A549 (cell line): ENCODE data around the gene STRA8. TPM values are rescaled to one million over a fixed set of nuclear protein-coding genes. Genes with fewer than 3 reads are reported as not detected.

Source experiments
- ATAC-seq, 2 experiments: fragments of 200-7000 bp in 1 of 2; fragments of >200 bp in 1 of 2; cut with Nextera tagmentation in 1 of 2; cut with Tn5 transposase in 1 of 2; 3 replicates each; pipeline versions ENCODE4 v1.8.0 to v1.9.1; 2018 to 2020; ENCODE audit warnings: mild to moderate bottlenecking in 1 of 2, moderate library complexity in 1 of 2
- CTCF ChIA-PET: fragments of 300-600 bp; sonication (Branson Sonifier 250); formaldehyde crosslinking; extraction: SDS; loops from one replicate; lab custom pipeline; 2021; ENCODE audit warnings: antibody characterized with exemption, inconsistent platforms; lab: Yijun Ruan, JAX
- POLR2A ChIA-PET: fragments of 350-600 bp; formaldehyde crosslinking; extraction: SDS; loops from one replicate; lab custom pipeline; 2021; ENCODE audit warnings: antibody characterized with exemption, inconsistent platforms; lab: Yijun Ruan, JAX
- DNase-seq, 2 experiments: peaks; one replicate each; pipeline versions ENCODE4 v3.0.0 to v3.0.0-alpha.2; 2011 to 2016; ENCODE audit warnings: low read depth in 1 of 2, low spot score in 1 of 2
- FAIRE-seq: peaks from 2 replicates; lab custom pipeline; 2011; peaks lifted over from hg19 to GRCh38; lab: Jason Lieb, UNC
- H3K27ac ChIP-seq, 2 experiments: fragments of >200 bp; sonication (Bioruptor Twin); formaldehyde crosslinking; 3 replicates each; pipeline ENCODE4 v1.5.1; 2016 to 2017
- H3K4me1 ChIP-seq: fragments of >200 bp; sonication (Bioruptor Twin); formaldehyde crosslinking; 3 replicates; pipeline ENCODE4 v1.6.1; 2016
- H3K4me2 ChIP-seq: fragments of >200 bp; sonication (Bioruptor Twin); formaldehyde crosslinking; 3 replicates; pipeline ENCODE4 v1.6.1; 2016
- H3K4me3 ChIP-seq: fragments of >200 bp; sonication (Bioruptor Twin); formaldehyde crosslinking; 3 replicates; pipeline ENCODE4 v1.5.1; 2016
- H3K9me3 ChIP-seq: fragments of >200 bp; sonication (Bioruptor Twin); formaldehyde crosslinking; 3 replicates; pipeline ENCODE4 v1.6.1; 2016
- BCL3 ChIP-seq: fragments of >200 bp; sonication (Bioruptor Twin); formaldehyde crosslinking; IDR thresholded peaks from 3 replicates; pipeline ENCODE4 v1.6.1; 2016
- BHLHE40 ChIP-seq: IDR thresholded peaks from 2 replicates; pipeline ENCODE4 v1.6.1; 2012; ENCODE audit warnings: low read depth, low read length, inconsistent platforms
- CHD2 ChIP-seq: fragments of 150-350 bp; IDR thresholded peaks from 2 replicates; pipeline ENCODE4 v1.6.1; 2014; ENCODE audit warnings: low read length; ENCODE audit not compliant: partially characterized antibody
- CHD4 ChIP-seq: fragments of 200-600 bp; sonication (generic); IDR thresholded peaks from 2 replicates; pipeline ENCODE4 v1.6.1; 2016; ENCODE audit warnings: antibody characterized with exemption, mild to moderate bottlenecking, borderline replicate concordance
- CTCF ChIP-seq: fragments of >200 bp; sonication (Bioruptor Twin); formaldehyde crosslinking; IDR thresholded peaks from 3 replicates; pipeline ENCODE4 v1.5.1; 2016
- FOSL2 ChIP-seq, 2 experiments: fragments of 450-650 bp in 1 of 2; fragments of >200 bp in 1 of 2; sonication (Bioruptor Twin) in 1 of 2; formaldehyde crosslinking; IDR thresholded peaks; 2 replicates each; pipeline versions ENCODE4 v1.5.0 to v1.6.1; 2016 to 2020; ENCODE audit warnings: mild to moderate bottlenecking in 1 of 2, moderate library complexity in 1 of 2
- GATA3 ChIP-seq: IDR thresholded peaks from 2 replicates; pipeline ENCODE4 v1.6.1; 2012; ENCODE audit warnings: borderline replicate concordance
- HDAC2 ChIP-seq: fragments of 200-600 bp; sonication (generic); IDR thresholded peaks from 2 replicates; pipeline ENCODE4 v1.6.1; 2016
- HES2 ChIP-seq: fragments of >200 bp; sonication (Bioruptor Twin); formaldehyde crosslinking; IDR thresholded peaks from 2 replicates; pipeline ENCODE4 v1.6.1; 2016
- HEYL ChIP-seq: fragments of 250-450 bp; sonication (Bioruptor Pico); IDR thresholded peaks from 2 replicates; pipeline ENCODE4 v1.8.0; 2021; ENCODE audit warnings: mild to moderate bottlenecking, moderate library complexity
- HOXA7 ChIP-seq: fragments of 250-450 bp; sonication (Bioruptor Pico); IDR thresholded peaks from 2 replicates; pipeline ENCODE4 v1.5.0; 2020; ENCODE audit warnings: mild to moderate bottlenecking, moderate library complexity
- HOXB5 ChIP-seq: fragments of 250-450 bp; sonication (Bioruptor Pico); IDR thresholded peaks from 2 replicates; pipeline ENCODE4 v1.5.0; 2020; ENCODE audit warnings: mild to moderate bottlenecking, moderate library complexity
- JUNB ChIP-seq: fragments of >200 bp; sonication (Bioruptor Twin); formaldehyde crosslinking; IDR thresholded peaks from 2 replicates; pipeline ENCODE4 v1.6.1; 2016
- KDM5A ChIP-seq: fragments of 200-600 bp; sonication (generic); IDR thresholded peaks from 2 replicates; pipeline ENCODE4 v1.6.1; 2016; ENCODE audit warnings: antibody characterized with exemption, mild to moderate bottlenecking
- NFE2L2 ChIP-seq: fragments of 150-350 bp; conservative IDR thresholded peaks from 2 replicates; pipeline ENCODE4 v1.6.1; 2014; ENCODE audit warnings: low read length
- PHF8 ChIP-seq: fragments of 200-600 bp; sonication (generic); IDR thresholded peaks from 2 replicates; pipeline ENCODE4 v1.6.1; 2016; ENCODE audit warnings: low read depth, mild to moderate bottlenecking, antibody characterized with exemption, moderate library complexity, borderline replicate concordance
- POLR2AphosphoS2 ChIP-seq: conservative IDR thresholded peaks from 2 replicates; pipeline ENCODE4 v1.6.1; 2012; ENCODE audit warnings: low read length, improper control_type of control experiment, inconsistent platforms
- REST ChIP-seq: fragments of 200-600 bp; sonication (generic); IDR thresholded peaks from 2 replicates; pipeline ENCODE4 v1.6.1; 2016; ENCODE audit warnings: antibody characterized with exemption, mild to moderate bottlenecking, moderate library complexity
- RFX5 ChIP-seq: fragments of 450-650 bp; IDR thresholded peaks from 2 replicates; pipeline ENCODE4 v1.7.1; 2014; ENCODE audit warnings: antibody characterized with exemption, mild to moderate bottlenecking, moderate library complexity
- RNF2 ChIP-seq: fragments of 200-600 bp; sonication (generic); IDR thresholded peaks from 2 replicates; pipeline ENCODE4 v1.6.1; 2016; ENCODE audit warnings: low read depth, mild to moderate bottlenecking, antibody characterized with exemption, moderate library complexity, borderline replicate concordance
- SMC3 ChIP-seq: fragments of >200 bp; sonication (Bioruptor Twin); formaldehyde crosslinking; IDR thresholded peaks from 3 replicates; pipeline ENCODE4 v1.6.1; 2018; ENCODE audit warnings: inconsistent platforms
- ZNF302 ChIP-seq: fragments of 250-450 bp; sonication (Bioruptor Pico); IDR thresholded peaks from 2 replicates; pipeline ENCODE4 v1.9.0; 2021; ENCODE audit warnings: inconsistent platforms, mild to moderate bottlenecking, moderate library complexity
- ZSCAN20 ChIP-seq: fragments of 250-450 bp; sonication (Bioruptor Pico); IDR thresholded peaks from 2 replicates; pipeline ENCODE4 v1.8.0; 2022; ENCODE audit warnings: mild to moderate bottlenecking, moderate library complexity
- WGBS: methylation state at CpG from one replicate; pipeline ENCODE4 v1.1.6; 2017; ENCODE audit errors: missing lambda C conversion rate; 5-methylcytosine and 5-hydroxymethylcytosine counted together
- polyA plus RNA-seq, 4 experiments: library from polyadenylated mRNA; depleted of rRNA in 3 of 4; stranded (reverse); fragments of >200 nt; fragmentation: RNase III in 1 of 4; extraction: RNeasy Plus Mini Kit Qiagen cat#74134 plus additional on column Dnase treatment in 1 of 4; gene quantifications; 2 replicates in 3 of 4; 3 replicates in 1 of 4; pipeline ENCODE4 v1.2.3, GENCODE V29; 2011 to 2017

STRA8 gene
- polyA plus RNA-seq, 2 of the 4 experiments (the other 2 are of a cell fraction) = not detected

- Histone ChIP-seq H3K27ac (no peak overlapping the region), H3K4me1 (peaks cover 15% of the 10 kb centered on the region), H3K9me3 (no peaks in the 10 kb centered on the region), H3K4me2 (no peak overlapping the region), H3K4me3 (no peak overlapping the region)
- ChIA-PET POLR2A (no interaction called here), CTCF (interaction anchor here (1.0 to 7.8 kb wide), 3 partner anchors 15 to 274 kb away, joined by 3 to 69 read pairs (median 5); partner anchors contain the start of gene AGBL3)
- TF ChIP-seq HOXB5 (CRISPR knock-in tag) = no peak
- no peak for TF ChIP-seq SMC3
- no peak for TF ChIP-seq CTCF
- no peak for TF ChIP-seq HOXA7
- TF ChIP-seq BHLHE40 = no peak
- TF ChIP-seq HDAC2 = no peak
- no peak for TF ChIP-seq HES2
- TF ChIP-seq ZNF302 (CRISPR knock-in tag) = no peak
- TF ChIP-seq RFX5 = no peak
- no peak for TF ChIP-seq NFE2L2
- no peak for TF ChIP-seq GATA3
- no peak for TF ChIP-seq PHF8
- TF ChIP-seq FOSL2 (IDR thresholded peaks at IDR 0.05) = no peak
- TF ChIP-seq FOSL2 (CRISPR knock-in tag; IDR thresholded peaks at IDR 0.05) = no peak
- no peak for TF ChIP-seq CHD2
- no peak for TF ChIP-seq HEYL (CRISPR knock-in tag)
- TF ChIP-seq RNF2 = no peak
- no peak for TF ChIP-seq REST
- ATAC-seq = no peak
- no peak for FAIRE-seq
- no peak for DNase-seq
- 89% methylated on average over 6 of the region's 6 CpGs for WGBS
Observed at GRCh38 chr7:135259702-135260101, 26.1 kb downstream of the STRA8 start.

GRCh38 chr7:135260470-135260869, 26.8 kb downstream of the STRA8 start:
- no peaks in the 10 kb centered on the region for H3K9me3 ChIP-seq

More at GRCh38 chr7:135260470-135260869, 26.8 kb downstream of the STRA8 start:
- no peak overlapping the region for H3K4me2 ChIP-seq
- no peak overlapping the region for H3K27ac ChIP-seq
- ATAC-seq (no peak), DNase-seq (no peak), FAIRE-seq (no peak)
- 93% methylated on average over 2 of the region's 2 CpGs for WGBS
- ChIA-PET CTCF (interaction anchor here (0.9 to 7.8 kb wide), 3 partner anchors 13 to 21 kb away, joined by 5 to 69 read pairs (median 6); no protein-coding TSS in a partner anchor), POLR2A (interaction anchor here (0.6 kb wide), 1 partner anchor 48 kb away, joined by 4 read pairs; no protein-coding TSS in a partner anchor)
- peaks cover 12% of the 10 kb centered on the region; the same call in 1 of the 3 replicates for H3K4me1 ChIP-seq
- TF ChIP-seq SMC3 (no peak), POLR2AphosphoS2 (no peak), HOXB5 (CRISPR knock-in tag) (no peak), JUNB (no peak), BCL3 (no peak), KDM5A (no peak), HDAC2 (no peak), CHD4 (no peak), ZSCAN20 (no peak)
- TF ChIP-seq, all 56 proteins: peak for 0
- no peak overlapping the region for H3K4me3 ChIP-seq
